ENCODE data around the gene AMMECR1. TPM values are rescaled to one million over a fixed set of nuclear protein-coding genes. Genes with fewer than 3 reads are reported as not detected.
"Not testable (repeated sequence)": the region's sequence is repeated elsewhere in the genome, so short reads cannot be mapped to it uniquely, and the experiment has no call there.

Gene AMMECR1
- 9.5 and 11.4 TPM in 2 replicates for total RNA-seq (2014; rRNA removed; shearing (Covaris generic); ENCODE audit: low replicate concordance)

DNA sequence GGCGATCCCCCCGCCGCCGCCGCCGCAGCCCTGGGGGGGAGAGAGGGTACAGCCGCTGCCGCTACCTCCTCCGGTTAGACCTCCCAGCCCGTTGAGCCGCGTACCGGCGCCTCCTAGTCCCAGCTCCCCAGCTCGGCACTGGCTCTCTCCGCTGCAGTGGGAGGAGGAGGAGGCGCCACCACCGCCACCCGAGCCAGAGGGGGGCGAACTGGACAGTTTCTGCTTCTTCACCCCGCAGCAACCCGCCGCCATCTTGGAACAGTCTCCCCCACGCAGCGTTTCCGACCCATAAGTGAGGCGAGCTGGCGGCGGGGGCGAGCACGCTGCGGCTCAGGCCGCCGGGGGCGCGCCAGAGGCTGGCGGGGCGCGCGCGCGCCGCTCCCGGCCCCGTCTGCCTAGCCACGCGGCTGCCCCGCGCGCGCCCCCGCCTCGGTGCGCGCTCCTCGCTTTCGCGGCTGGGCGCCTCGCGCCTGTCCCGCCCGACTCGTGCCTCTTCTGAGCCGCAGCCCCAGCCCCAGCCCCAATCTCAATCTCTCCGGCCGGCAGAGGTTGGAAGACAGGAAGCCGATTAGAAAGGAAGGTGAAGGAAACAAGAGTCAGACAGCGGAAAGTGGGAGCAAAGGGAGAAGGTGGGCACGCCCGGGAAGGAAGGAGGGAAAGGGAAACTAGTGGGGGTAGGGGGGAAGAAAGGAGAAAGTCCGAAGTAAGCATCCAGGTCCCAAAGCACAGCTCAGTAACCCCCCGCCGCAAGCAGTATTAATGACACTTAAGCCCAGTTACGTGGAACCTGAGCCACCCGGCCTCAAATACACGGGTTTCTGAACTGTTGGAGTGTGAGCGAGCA is at the start of gene AMMECR1:
TSS of gene AMMECR1 (minus strand) at position 266 of the 844 bp plus-strand sequence. CDS start at position 252, 14 bp downstream.
- H3K4me3 ChIP-seq: peak within 1 kb of the TSS; percentile 72
- H3K36me3 ChIP-seq: no peaks in the 10 kb centered on the region
- no peaks in the 10 kb centered on the region for H3K9me3 ChIP-seq
- peak; percentile 82 for DNase-seq
- H3K27me3 ChIP-seq: no peaks in the 10 kb centered on the region

- Histone ChIP-seq H3K36me3 (no peaks in the 10 kb centered on the region), H3K27me3 (no peaks in the 10 kb centered on the region), H3K9me3 (no peaks in the 10 kb centered on the region), H3K4me3 (no peak overlapping the region)
- no peak for DNase-seq
Measured at GRCh38 chrX:110363244-110363643, 45.4 kb upstream of the AMMECR1 start.

GRCh38 chrX:110359273-110359672 is 41.4 kb upstream of the AMMECR1 start:
- DNase-seq: no peak

DNA sequence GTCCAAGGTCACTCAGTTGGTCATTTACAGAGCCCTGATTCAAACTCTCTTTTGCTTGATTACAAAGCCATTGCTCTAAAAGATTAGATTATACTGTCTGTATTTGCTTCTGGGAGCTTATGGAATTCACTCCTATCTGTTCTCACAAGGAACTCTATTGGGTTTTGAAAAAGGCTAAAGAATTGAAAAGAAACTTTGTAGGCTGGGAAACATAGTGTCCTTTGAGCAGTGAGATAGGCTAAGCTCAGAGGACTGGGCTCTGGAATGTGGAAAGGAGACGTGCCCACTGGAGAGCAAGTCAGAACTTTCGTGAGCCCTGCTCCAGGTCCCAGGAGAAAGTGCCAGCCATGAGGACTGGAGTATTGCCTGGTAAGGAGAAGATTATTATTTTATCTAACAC is 40.7 kb upstream of the AMMECR1 start, which contains the start of gene RTL9:
TSS of gene RTL9 (plus strand) at position 301 of the 400 bp plus-strand sequence. CDS start 91,770 bp downstream, outside the sequence.
- DNase-seq: no peak
- Histone ChIP-seq H3K36me3 (no peaks in the 10 kb centered on the region), H3K4me3 (no peak within 1 kb of the TSS), H3K9me3 (no peaks in the 10 kb centered on the region), H3K27me3 (no peaks in the 10 kb centered on the region)

More at GRCh38 chrX:110359273-110359672, 41.4 kb upstream of the AMMECR1 start:
- Histone ChIP-seq H3K27me3 (no peaks in the 10 kb centered on the region), H3K36me3 (no peaks in the 10 kb centered on the region), H3K9me3 (no peaks in the 10 kb centered on the region), H3K4me3 (no peak overlapping the region)

DNA sequence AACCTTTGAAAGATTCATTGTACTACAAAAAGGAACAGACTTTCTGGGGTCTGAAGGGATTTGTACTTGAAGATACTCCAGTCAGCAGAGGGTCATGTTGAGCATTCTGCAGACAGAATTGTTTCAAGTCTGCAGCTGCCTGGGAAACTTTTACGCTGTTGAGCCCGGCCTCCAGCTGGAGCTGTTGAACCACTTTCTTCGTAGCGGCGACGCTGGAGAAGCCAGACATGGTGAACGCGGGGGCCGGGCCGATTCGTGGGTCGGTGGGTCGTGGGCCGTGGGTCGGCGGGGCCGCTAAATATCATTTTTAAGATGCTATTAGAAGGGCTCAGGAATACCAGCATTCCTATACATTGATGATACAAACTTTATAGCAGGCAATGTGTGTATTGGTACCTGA is 28.8 kb upstream of the AMMECR1 start:
- H3K36me3 ChIP-seq: no peaks in the 10 kb centered on the region
- DNase-seq: no peak
- no peaks in the 10 kb centered on the region for H3K27me3 ChIP-seq
- no peak overlapping the region for H3K4me3 ChIP-seq
- H3K9me3 ChIP-seq: no peaks in the 10 kb centered on the region

DNA sequence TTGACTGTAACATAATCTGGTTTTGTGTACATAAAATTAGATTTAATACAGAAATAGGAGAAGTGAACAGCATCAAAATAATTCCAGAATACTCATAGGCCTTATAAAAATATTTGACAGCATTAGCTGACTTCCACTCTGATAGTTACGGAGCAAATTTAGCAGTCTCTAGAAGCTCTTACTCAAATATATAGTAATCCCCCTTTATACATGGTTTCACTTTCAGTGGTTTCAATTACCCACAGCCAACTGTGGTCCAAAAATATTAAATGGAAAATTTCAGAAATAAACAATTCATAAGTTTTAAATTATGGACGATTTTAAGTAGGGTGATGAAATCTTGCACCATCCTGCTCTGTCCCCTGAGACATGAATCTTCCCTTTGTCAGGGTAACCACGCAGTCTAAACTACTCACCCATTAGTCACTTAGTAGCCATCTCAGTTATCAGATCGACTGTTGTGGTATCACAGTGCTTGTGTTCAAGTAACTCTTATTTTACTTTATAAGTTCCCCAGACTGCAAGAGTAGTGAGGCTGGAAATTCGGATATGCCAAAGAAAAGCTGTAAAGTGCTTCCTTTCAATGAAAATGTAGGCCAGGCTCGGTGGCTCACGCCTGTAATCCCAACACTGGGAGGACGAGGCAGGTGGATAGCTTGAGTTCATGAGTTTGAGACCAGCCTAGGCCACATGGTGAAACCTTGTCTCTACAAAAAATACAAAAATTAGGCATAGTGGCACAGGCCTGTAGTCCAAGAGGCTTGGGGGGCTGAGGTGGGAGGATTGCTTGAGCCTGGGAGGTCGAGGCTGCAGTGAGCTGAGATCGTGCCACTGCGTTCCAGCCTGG is 23.5 kb upstream of the AMMECR1 start:
- peak overlapping the region; percentile 18; the same call in 1 of the 2 replicates for H3K4me3 ChIP-seq
- H3K36me3 ChIP-seq: no peaks in the 10 kb centered on the region
- DNase-seq: peak; percentile 21
- no peaks in the 10 kb centered on the region for H3K27me3 ChIP-seq
- H3K9me3 ChIP-seq: no peaks in the 10 kb centered on the region

GRCh38 chrX:110338935-110339334 is 21.1 kb upstream of the AMMECR1 start:
- H3K4me3 ChIP-seq: no peak overlapping the region
- DNase-seq: no peak
- H3K27me3 ChIP-seq: no peaks in the 10 kb centered on the region
- no peaks in the 10 kb centered on the region for H3K9me3 ChIP-seq
- H3K36me3 ChIP-seq: no peaks in the 10 kb centered on the region

GRCh38 chrX:110333458-110333857 is 15.6 kb upstream of the AMMECR1 start:
- H3K36me3 ChIP-seq, H3K9me3 ChIP-seq, DNase-seq, H3K4me3 ChIP-seq, H3K27me3 ChIP-seq: not testable (repeated sequence)

DNA sequence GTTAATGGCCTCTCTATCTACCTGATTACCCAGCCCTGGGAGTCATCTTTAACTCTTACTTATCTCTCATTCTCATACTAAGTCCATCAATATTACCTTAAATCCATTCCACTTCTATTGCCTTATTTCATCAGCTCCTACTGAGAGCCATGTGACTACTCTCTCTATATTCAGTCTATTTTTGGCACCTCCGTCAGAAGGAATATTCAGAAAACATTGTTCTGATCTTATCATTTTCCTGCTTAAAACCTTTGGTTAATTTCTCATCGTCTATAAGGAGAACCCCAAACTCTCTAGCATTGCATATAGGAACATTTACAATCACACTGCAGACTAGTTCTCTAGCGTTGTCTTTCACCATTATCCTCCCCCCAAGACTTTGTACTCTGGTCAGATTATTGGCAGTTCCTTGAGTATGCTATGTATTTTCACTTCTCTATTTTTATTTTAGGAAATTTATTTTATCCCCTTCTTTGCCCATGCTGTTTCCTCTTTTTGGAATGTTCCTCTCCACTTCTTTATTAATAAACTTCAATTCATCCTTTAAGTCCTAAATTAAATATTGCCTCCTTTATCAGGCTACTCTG is 13.7 kb upstream of the AMMECR1 start:
- no peaks in the 10 kb centered on the region for H3K27me3 ChIP-seq
- no peak for DNase-seq
- no peaks in the 10 kb centered on the region for H3K36me3 ChIP-seq
- H3K4me3 ChIP-seq: no peak overlapping the region
- H3K9me3 ChIP-seq: no peaks in the 10 kb centered on the region

DNA sequence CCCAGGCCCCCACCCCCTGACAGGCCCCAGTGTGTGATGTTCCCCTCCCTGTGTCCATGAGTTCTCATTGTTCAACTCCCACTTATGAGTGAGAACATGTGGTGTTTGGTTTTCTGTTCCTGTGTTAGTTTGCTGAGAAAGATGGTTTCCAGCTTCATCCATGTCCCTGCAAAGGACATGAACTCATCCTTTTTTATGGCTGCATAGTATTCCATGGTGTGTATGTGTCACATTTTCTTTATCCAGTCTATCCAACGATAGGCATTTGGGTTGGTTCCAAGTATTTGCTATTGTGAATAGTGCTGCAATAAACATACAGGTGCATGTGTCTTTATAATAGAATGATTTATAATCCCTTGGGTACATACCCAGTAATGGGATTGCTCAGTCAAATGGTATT is 10.7 kb upstream of the AMMECR1 start:
- H3K27me3 ChIP-seq, DNase-seq, H3K4me3 ChIP-seq, H3K9me3 ChIP-seq, H3K36me3 ChIP-seq: not testable (repeated sequence)

- no peak for DNase-seq
- Histone ChIP-seq H3K27me3 (no peaks in the 10 kb centered on the region), H3K36me3 (no peaks in the 10 kb centered on the region), H3K9me3 (no peaks in the 10 kb centered on the region), H3K4me3 (no peak overlapping the region)
Measured at GRCh38 chrX:110327336-110327735, 9.5 kb upstream of the AMMECR1 start.

GRCh38 chrX:110326712-110327111 is 8.8 kb upstream of the AMMECR1 start:
- no peak for DNase-seq
- Histone ChIP-seq H3K9me3 (no peaks in the 10 kb centered on the region), H3K27me3 (no peaks in the 10 kb centered on the region)

GRCh38 chrX:110322603-110323002 is 4.7 kb upstream of the AMMECR1 start:
- no peaks in the 10 kb centered on the region for H3K36me3 ChIP-seq
- H3K9me3 ChIP-seq: no peaks in the 10 kb centered on the region
- H3K27me3 ChIP-seq: no peaks in the 10 kb centered on the region
- no peak overlapping the region for H3K4me3 ChIP-seq
- DNase-seq: no peak

More at GRCh38 chrX:110326712-110327111, 8.8 kb upstream of the AMMECR1 start:
- Histone ChIP-seq H3K4me3 (no peak overlapping the region), H3K36me3 (no peaks in the 10 kb centered on the region)

DNA sequence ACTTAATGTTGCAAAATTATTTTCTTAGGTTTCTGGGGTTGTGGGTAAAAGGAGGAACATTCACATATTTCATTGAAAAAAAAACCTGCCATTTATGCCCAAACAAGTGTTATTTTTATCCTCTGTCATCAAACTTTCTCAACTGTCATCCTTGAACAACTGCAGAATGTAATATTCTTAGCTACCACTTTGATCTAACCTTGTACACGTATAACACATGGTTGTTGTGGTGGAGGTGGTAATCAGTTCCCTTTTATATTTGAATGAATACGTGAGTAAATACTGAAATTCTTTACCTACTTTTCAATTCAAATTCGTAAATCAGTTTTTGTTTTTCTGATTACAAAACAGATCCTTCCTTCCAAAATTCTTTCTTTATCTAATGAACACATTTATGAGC is 3.8 kb upstream of the AMMECR1 start:
- no peaks in the 10 kb centered on the region for H3K9me3 ChIP-seq
- H3K27me3 ChIP-seq: no peaks in the 10 kb centered on the region
- H3K4me3 ChIP-seq: no peak overlapping the region
- no peak for DNase-seq
- no peaks in the 10 kb centered on the region for H3K36me3 ChIP-seq

GRCh38 chrX:110321081-110321480 is 3.2 kb upstream of the AMMECR1 start:
- DNase-seq: no peak
- Histone ChIP-seq H3K27me3 (no peaks in the 10 kb centered on the region), H3K4me3 (no peak overlapping the region), H3K9me3 (no peaks in the 10 kb centered on the region), H3K36me3 (no peaks in the 10 kb centered on the region)

DNA sequence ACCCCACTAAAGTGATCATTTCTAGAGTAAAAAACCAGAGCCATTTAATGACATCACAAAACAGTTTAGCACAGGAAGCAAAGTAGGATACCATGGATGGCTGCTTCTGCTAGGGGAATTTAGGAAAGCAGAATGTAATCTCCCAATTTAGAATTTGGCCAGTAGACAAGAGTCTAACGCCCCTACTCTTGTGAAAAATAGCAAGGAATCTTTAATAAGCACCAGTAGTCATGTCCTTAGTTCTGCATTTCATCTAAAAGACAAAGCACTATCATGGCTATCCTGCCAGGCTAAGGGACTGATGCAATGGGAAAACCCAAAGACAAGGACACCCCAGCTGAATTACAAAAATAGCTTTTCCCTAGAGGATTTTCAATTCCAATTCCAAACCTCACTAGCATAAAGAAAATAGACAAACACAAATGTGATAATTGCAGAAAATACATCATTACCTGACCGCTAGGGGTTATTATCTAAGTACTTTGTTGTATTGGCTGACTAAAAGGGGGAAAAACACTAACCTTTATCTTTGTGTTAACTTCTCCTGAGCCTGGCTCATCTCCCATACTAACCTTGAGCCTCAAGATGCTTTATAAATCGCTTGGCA is 2.6 kb upstream of the AMMECR1 start:
- no peaks in the 10 kb centered on the region for H3K27me3 ChIP-seq
- H3K36me3 ChIP-seq: no peaks in the 10 kb centered on the region
- no peaks in the 10 kb centered on the region for H3K9me3 ChIP-seq
- H3K4me3 ChIP-seq: no peak overlapping the region
- no peak for DNase-seq

- Histone ChIP-seq H3K4me3 (peak overlapping the region; percentile 72), H3K27me3 (no peaks in the 10 kb centered on the region), H3K9me3 (no peaks in the 10 kb centered on the region), H3K36me3 (no peaks in the 10 kb centered on the region)
- no peak for DNase-seq
Measured at GRCh38 chrX:110318664-110318968, 731 bp upstream of the AMMECR1 start.

All from MG63 (cell line).